Vagina (tissue), 2 donors: ENCODE measurements around the gene WNT5B.

Experiments
- POLR2A ChIP-seq, 2 donors: fragments of 450-650 bp; IDR thresholded peaks; one replicate each; pipeline ENCODE4 v1.6.1; 2017; ENCODE audit warnings: antibody characterized with exemption in 2 of 2, mild to moderate bottlenecking in 2 of 2, moderate library complexity in 2 of 2
- POLR2AphosphoS5 ChIP-seq, 2 donors: sonication (generic); formaldehyde crosslinking; IDR thresholded peaks; one replicate each; pipeline ENCODE4 v1.9.0; 2017; ENCODE audit warnings: antibody characterized with exemption in 2 of 2, mild to moderate bottlenecking in 2 of 2, low read depth in 1 of 2; ENCODE audit not compliant: insufficient read depth in 1 of 2
- TF ChIP-seq, protein P1 (sequence below), 3 experiments: fragments of 450-650 bp in 2 of 3; fragments of 200-600 bp in 1 of 3; sonication (generic) in 1 of 3; IDR thresholded peaks; one replicate each; pipeline ENCODE4 v1.5.1; 2017 to 2019; ENCODE audit warnings: antibody characterized with exemption in 3 of 3, mild to moderate bottlenecking in 2 of 3, moderate library complexity in 2 of 3

DNA sequence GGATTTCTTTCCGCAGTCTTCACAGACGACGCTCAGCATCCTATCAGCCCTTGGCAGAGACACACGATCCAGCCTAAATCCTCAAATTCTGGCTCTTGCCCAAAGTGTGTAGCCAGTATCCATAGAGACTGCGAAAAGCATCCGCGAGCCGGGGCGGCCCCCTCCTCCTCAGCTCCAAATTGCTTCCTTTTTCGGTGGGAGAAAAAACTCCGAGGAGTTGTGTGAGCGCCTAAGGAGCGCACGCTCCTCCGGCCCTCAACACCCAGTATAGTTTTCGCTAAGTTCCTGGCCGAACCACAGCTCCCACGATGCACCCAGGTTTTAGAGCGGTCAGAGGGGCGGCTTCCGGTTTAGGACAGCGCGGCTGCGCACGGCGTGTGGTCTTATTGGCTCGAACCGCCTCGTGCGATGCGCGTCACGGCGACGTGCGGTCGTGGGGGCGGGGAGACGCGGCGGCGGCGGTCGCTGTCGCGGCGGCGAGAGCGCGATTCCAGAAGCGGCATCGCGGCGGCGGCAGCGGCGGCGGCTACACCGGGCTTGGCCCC is 61.6 kb downstream of the WNT5B start, which contains the start of gene ADIPOR2:
- peak in 1 of 2 donors; percentile 83 for TF ChIP-seq POLR2A (IDR thresholded peaks at IDR 0.05)
- TF ChIP-seq, protein P1, sequence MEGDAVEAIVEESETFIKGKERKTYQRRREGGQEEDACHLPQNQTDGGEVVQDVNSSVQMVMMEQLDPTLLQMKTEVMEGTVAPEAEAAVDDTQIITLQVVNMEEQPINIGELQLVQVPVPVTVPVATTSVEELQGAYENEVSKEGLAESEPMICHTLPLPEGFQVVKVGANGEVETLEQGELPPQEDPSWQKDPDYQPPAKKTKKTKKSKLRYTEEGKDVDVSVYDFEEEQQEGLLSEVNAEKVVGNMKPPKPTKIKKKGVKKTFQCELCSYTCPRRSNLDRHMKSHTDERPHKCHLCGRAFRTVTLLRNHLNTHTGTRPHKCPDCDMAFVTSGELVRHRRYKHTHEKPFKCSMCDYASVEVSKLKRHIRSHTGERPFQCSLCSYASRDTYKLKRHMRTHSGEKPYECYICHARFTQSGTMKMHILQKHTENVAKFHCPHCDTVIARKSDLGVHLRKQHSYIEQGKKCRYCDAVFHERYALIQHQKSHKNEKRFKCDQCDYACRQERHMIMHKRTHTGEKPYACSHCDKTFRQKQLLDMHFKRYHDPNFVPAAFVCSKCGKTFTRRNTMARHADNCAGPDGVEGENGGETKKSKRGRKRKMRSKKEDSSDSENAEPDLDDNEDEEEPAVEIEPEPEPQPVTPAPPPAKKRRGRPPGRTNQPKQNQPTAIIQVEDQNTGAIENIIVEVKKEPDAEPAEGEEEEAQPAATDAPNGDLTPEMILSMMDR (IDR thresholded peaks at IDR 0.05) = no peak
- peak; percentile 94 for TF ChIP-seq POLR2AphosphoS5 (IDR thresholded peaks at IDR 0.05; ENCODE audit: insufficient read depth in 1 of 2, low read depth in 1 of 2)
